Trophoblast cell (in vitro differentiated cells and primary cell): Measurements from ENCODE around the gene ANKRD13B.

Source experiments
- DNase-seq, 2 donors: peaks; one replicate each; pipeline ENCODE4 v3.0.0-alpha.2; 2016
- H2AFZ ChIP-seq: 2 replicates; pipeline ENCODE4 v1.6.1; 2013; ENCODE audit warnings: low read length, moderate library complexity, mild to moderate bottlenecking; ENCODE audit not compliant: insufficient read depth, poor library complexity
- H2AK5ac ChIP-seq: 2 replicates; pipeline ENCODE4 v1.6.1; 2013; ENCODE audit warnings: mild to moderate bottlenecking, low read length
- H2BK120ac ChIP-seq: 2 replicates; pipeline ENCODE4 v1.6.1; 2013; ENCODE audit warnings: low read length, mild to moderate bottlenecking, moderate library complexity; ENCODE audit not compliant: insufficient read depth, poor library complexity
- H2BK12ac ChIP-seq: 2 replicates; pipeline ENCODE4 v1.6.1; 2013; ENCODE audit warnings: mild to moderate bottlenecking, low read length, moderate library complexity
- H2BK5ac ChIP-seq: 2 replicates; pipeline ENCODE4 v1.6.1; 2013; ENCODE audit warnings: low read length, low read depth, moderate library complexity, mild to moderate bottlenecking; ENCODE audit not compliant: poor library complexity
- H3K14ac ChIP-seq: 2 replicates; pipeline ENCODE4 v1.6.1; 2013; ENCODE audit warnings: mild to moderate bottlenecking, low read length
- H3K18ac ChIP-seq: 2 replicates; pipeline ENCODE4 v1.6.1; 2013; ENCODE audit warnings: mild to moderate bottlenecking, low read length
- H3K23ac ChIP-seq: 2 replicates; pipeline ENCODE4 v1.6.1; 2013; ENCODE audit warnings: low read length
- H3K27ac ChIP-seq: 2 replicates; pipeline ENCODE4 v1.5.1; 2013; ENCODE audit warnings: low read depth, mild to moderate bottlenecking, inconsistent platforms, low read length, moderate library complexity
- H3K27me3 ChIP-seq: 2 replicates; pipeline ENCODE4 v1.6.1; 2013; ENCODE audit warnings: inconsistent platforms, mild to moderate bottlenecking, low read length, moderate library complexity; ENCODE audit not compliant: insufficient read depth
- H3K36me3 ChIP-seq, 2 experiments: 1 replicate in 1 of 2; 2 replicates in 1 of 2; pipeline ENCODE4 v1.6.1; 2013; ENCODE audit warnings: low read length in 2 of 2, mild to moderate bottlenecking in 2 of 2, moderate library complexity in 1 of 2; ENCODE audit not compliant: insufficient read depth in 2 of 2, control insufficient read depth in 1 of 2
- H3K4ac ChIP-seq: 2 replicates; pipeline ENCODE4 v1.6.1; 2013; ENCODE audit warnings: low read depth, mild to moderate bottlenecking, low read length, moderate library complexity
- H3K4me1 ChIP-seq, 2 experiments: 1 replicate in 1 of 2; 2 replicates in 1 of 2; pipeline ENCODE4 v1.6.1; 2013; ENCODE audit warnings: low read length in 2 of 2, mild to moderate bottlenecking in 2 of 2, moderate library complexity in 1 of 2; ENCODE audit not compliant: insufficient read depth in 2 of 2, control insufficient read depth in 1 of 2
- H3K4me2 ChIP-seq: 2 replicates; pipeline ENCODE4 v1.6.1; 2013; ENCODE audit warnings: inconsistent platforms, mild to moderate bottlenecking, low read length, moderate library complexity
- H3K4me3 ChIP-seq: 2 replicates; pipeline ENCODE4 v1.5.1; 2013; ENCODE audit warnings: mild to moderate bottlenecking, low read depth, low read length, inconsistent platforms
- H3K79me1 ChIP-seq: one replicate; pipeline ENCODE4 v1.6.1; 2013; ENCODE audit warnings: low read length
- H3K79me2 ChIP-seq: 2 replicates; pipeline ENCODE4 v1.6.1; 2013; ENCODE audit warnings: low read length, mild to moderate bottlenecking; ENCODE audit not compliant: control insufficient read depth, insufficient read depth, poor library complexity
- H3K9ac ChIP-seq: 2 replicates; pipeline ENCODE4 v1.6.1; 2013; ENCODE audit warnings: mild to moderate bottlenecking, low read length
- H3K9me3 ChIP-seq: 2 replicates; pipeline ENCODE4 v1.6.1; 2013; ENCODE audit warnings: low read depth, mild to moderate bottlenecking, control low read depth, inconsistent platforms, low read length; ENCODE audit not compliant: insufficient read depth
- H4K12ac ChIP-seq: 2 replicates; pipeline ENCODE4 v1.6.1; 2013; ENCODE audit warnings: low read depth, mild to moderate bottlenecking, low read length, moderate library complexity
- H4K8ac ChIP-seq: 2 replicates; pipeline ENCODE4 v1.6.1; 2013; ENCODE audit warnings: low read depth, mild to moderate bottlenecking, low read length, moderate library complexity
- H4K91ac ChIP-seq: one replicate; pipeline ENCODE4 v1.6.1; 2013; ENCODE audit warnings: low read depth, mild to moderate bottlenecking, low read length, moderate library complexity
- WGBS: extraction: QIAGEN DNeasy Blood & Tissue Kit; methylation state at CpG from one replicate; pipeline ENCODE4 v1.1.7; 2013; ENCODE audit warnings: missing lambda C conversion rate; ENCODE audit not compliant: insufficient read length, insufficient coverage; ENCODE audit errors: extremely low coverage; 5-methylcytosine and 5-hydroxymethylcytosine counted together

The ANKRD13B gene

GRCh38 chr17:29620779-29621500 lies 28.0 kb downstream of the ANKRD13B start:
- peaks cover 44 to 56% of the 10 kb centered on the region in 2 experiments for H3K4me1 ChIP-seq
- no peak overlapping the region for H3K14ac ChIP-seq
- H4K91ac ChIP-seq = peak overlapping the region; percentile 6
- H4K8ac ChIP-seq = no peak overlapping the region
- peak overlapping the region; percentile 17 for H2BK12ac ChIP-seq
- H3K9me3 ChIP-seq = peaks cover 3% of the 10 kb centered on the region
- WGBS = no CpG with 5 or more reads among the region's 12 CpGs
- no peak overlapping the region for H3K23ac ChIP-seq
- no peak overlapping the region for H2AFZ ChIP-seq
- no peak overlapping the region for H3K4me3 ChIP-seq
- H3K4me2 ChIP-seq = no peak overlapping the region
- H4K12ac ChIP-seq = no peak overlapping the region
- DNase-seq = no peak
- peaks cover 16% of the 10 kb centered on the region for H3K79me1 ChIP-seq
- peaks cover 14% of the 10 kb centered on the region for H3K27me3 ChIP-seq
- no peak overlapping the region for H3K27ac ChIP-seq
- no peak overlapping the region for H3K9ac ChIP-seq
- no peak overlapping the region for H2BK5ac ChIP-seq
- H3K36me3 ChIP-seq = no peaks in the 10 kb centered on the region
- H3K79me2 ChIP-seq = peaks cover 3% of the 10 kb centered on the region
- no peak overlapping the region for H3K18ac ChIP-seq
- H2BK120ac ChIP-seq = no peak overlapping the region
- peak overlapping the region; percentile 3 for H2AK5ac ChIP-seq
- H3K4ac ChIP-seq = no peak overlapping the region

- no CpG with 5 or more reads among the region's 8 CpGs for WGBS
- H3K4me2 ChIP-seq = peak overlapping the region; percentile 74
Observed at GRCh38 chr17:29621751-29622194, 28.8 kb downstream of the ANKRD13B start.

GRCh38 chr17:29622337-29623282 lies 29.7 kb downstream of the ANKRD13B start, which contains the start of gene CORO6:
TSS of gene CORO6 (minus strand) at chr17:29622912. CDS start at chr17:29621421, 1,491 bp downstream.
- H4K91ac ChIP-seq = peak within 1 kb of the TSS; percentile 29
- peak within 1 kb of the TSS; percentile 17 for H3K4ac ChIP-seq
- H3K9me3 ChIP-seq = no peaks in the 10 kb centered on the region
- peak within 1 kb of the TSS; percentile 74 for H3K4me2 ChIP-seq
- peak within 1 kb of the TSS; percentile 74 for H2BK5ac ChIP-seq
- H3K9ac ChIP-seq = peak within 1 kb of the TSS; percentile 6
- H3K14ac ChIP-seq = peak within 1 kb of the TSS; percentile 71
- WGBS = no CpG with 5 or more reads among the region's 77 CpGs
- H3K4me3 ChIP-seq = peak within 1 kb of the TSS; percentile 74
- H3K18ac ChIP-seq = peak within 1 kb of the TSS; percentile 72
- no peak within 1 kb of the TSS for H3K23ac ChIP-seq
- H2AK5ac ChIP-seq = peak within 1 kb of the TSS; percentile 25
- peak within 1 kb of the TSS; percentile 15 for H3K27ac ChIP-seq
- peak within 1 kb of the TSS; percentile 19 for H4K12ac ChIP-seq
- H2AFZ ChIP-seq = peak within 1 kb of the TSS; percentile 82
- peaks cover 33 to 47% of the 10 kb centered on the region in 2 experiments for H3K4me1 ChIP-seq
- no peaks in the 10 kb centered on the region for H3K36me3 ChIP-seq
- H3K79me1 ChIP-seq = peaks cover 16% of the 10 kb centered on the region
- peak within 1 kb of the TSS; percentile 50 for H2BK120ac ChIP-seq
- peak; percentile 68 to 86 for DNase-seq
- peak within 1 kb of the TSS; percentile 7 for H2BK12ac ChIP-seq
- H3K79me2 ChIP-seq = peaks cover 3% of the 10 kb centered on the region
- peak within 1 kb of the TSS; percentile 57 for H4K8ac ChIP-seq
- no peaks in the 10 kb centered on the region for H3K27me3 ChIP-seq

More at GRCh38 chr17:29621751-29622194, 28.8 kb downstream of the ANKRD13B start:
- no peak overlapping the region for H2AFZ ChIP-seq
- no peak overlapping the region for H3K9ac ChIP-seq
- no peak overlapping the region for H3K18ac ChIP-seq
- H3K4ac ChIP-seq = no peak overlapping the region
- peaks cover 6% of the 10 kb centered on the region for H3K27me3 ChIP-seq
- no peak overlapping the region for H3K14ac ChIP-seq
- H2BK12ac ChIP-seq = no peak overlapping the region
- peaks cover 3% of the 10 kb centered on the region for H3K79me2 ChIP-seq
- H4K12ac ChIP-seq = no peak overlapping the region
- H3K79me1 ChIP-seq = peaks cover 16% of the 10 kb centered on the region
- no peak overlapping the region for H2BK5ac ChIP-seq
- no peak overlapping the region for H3K27ac ChIP-seq
- H4K91ac ChIP-seq = no peak overlapping the region
- H2AK5ac ChIP-seq = no peak overlapping the region
- no peak overlapping the region for H4K8ac ChIP-seq
- H3K4me1 ChIP-seq = peaks cover 39 to 53% of the 10 kb centered on the region in 2 experiments
- H3K36me3 ChIP-seq = no peaks in the 10 kb centered on the region
- H2BK120ac ChIP-seq = no peak overlapping the region
- H3K23ac ChIP-seq = no peak overlapping the region
- DNase-seq = no peak
- no peak overlapping the region for H3K4me3 ChIP-seq
- H3K9me3 ChIP-seq = peaks cover 3% of the 10 kb centered on the region

GRCh38 chr17:29623283-29623647 lies 30.3 kb downstream of the ANKRD13B start:
- peak overlapping the region; percentile 9 for H4K8ac ChIP-seq
- peaks cover 27 to 41% of the 10 kb centered on the region in 2 experiments for H3K4me1 ChIP-seq
- peaks cover 11% of the 10 kb centered on the region for H3K79me1 ChIP-seq
- no peak overlapping the region for H2AFZ ChIP-seq
- no peaks in the 10 kb centered on the region for H3K27me3 ChIP-seq
- no CpG with 5 or more reads among the region's 4 CpGs for WGBS
- no peaks in the 10 kb centered on the region for H3K36me3 ChIP-seq
- H3K14ac ChIP-seq = peak overlapping the region; percentile 3
- peak in 1 of 2 donors; percentile 55 for DNase-seq
- no peak overlapping the region for H3K18ac ChIP-seq
- H4K12ac ChIP-seq = no peak overlapping the region
- peak overlapping the region; percentile 70 for H3K4me3 ChIP-seq
- peak overlapping the region; percentile 24 for H2AK5ac ChIP-seq
- H2BK120ac ChIP-seq = no peak overlapping the region
- H3K4ac ChIP-seq = no peak overlapping the region
- peak overlapping the region; percentile 2 for H3K27ac ChIP-seq
- no peak overlapping the region for H2BK5ac ChIP-seq
- peak overlapping the region; percentile 74 for H3K4me2 ChIP-seq
- peak overlapping the region; percentile 0 for H2BK12ac ChIP-seq
- H3K9ac ChIP-seq = peak overlapping the region; percentile 6
- H3K23ac ChIP-seq = no peak overlapping the region
- peaks cover 3% of the 10 kb centered on the region for H3K79me2 ChIP-seq
- no peaks in the 10 kb centered on the region for H3K9me3 ChIP-seq
- peak overlapping the region; percentile 0 for H4K91ac ChIP-seq
